Peyer's patch (tissue), 4 donors: ENCODE measurements around the gene PPP1R13B.

Experiments
- CTCF ChIP-seq, 6 experiments: fragments of 450-650 bp in 4 of 6; fragments of 200-600 bp in 2 of 6; sonication (generic) in 1 of 6; IDR thresholded peaks; one replicate each; pipeline ENCODE4 v1.5.1; 2017 to 2019; ENCODE audit warnings: antibody characterized with exemption in 6 of 6, mild to moderate bottlenecking in 3 of 6, moderate library complexity in 1 of 6
- POLR2A ChIP-seq, 2 donors: fragments of 450-650 bp; IDR thresholded peaks; one replicate each; pipeline ENCODE4 v1.5.1; 2017; ENCODE audit warnings: antibody characterized with exemption in 2 of 2, mild to moderate bottlenecking in 2 of 2, moderate library complexity in 2 of 2

- no peak for TF ChIP-seq CTCF (IDR thresholded peaks at IDR 0.05)
- no peak for TF ChIP-seq POLR2A (IDR thresholded peaks at IDR 0.05)
These were observed 128.8 kb downstream of the PPP1R13B start for GRCh38 chr14:103718572-103718971.
